NCI-H2227 (cell line): ENCODE results near the gene PDLIM4.

ENCODE experiments used
- DNase-seq: peaks from one replicate; lab custom pipeline; 2025; ENCODE audit not compliant: unreplicated experiment; lab: John Stamatoyannopoulos, UW

Gene PDLIM4

DNA sequence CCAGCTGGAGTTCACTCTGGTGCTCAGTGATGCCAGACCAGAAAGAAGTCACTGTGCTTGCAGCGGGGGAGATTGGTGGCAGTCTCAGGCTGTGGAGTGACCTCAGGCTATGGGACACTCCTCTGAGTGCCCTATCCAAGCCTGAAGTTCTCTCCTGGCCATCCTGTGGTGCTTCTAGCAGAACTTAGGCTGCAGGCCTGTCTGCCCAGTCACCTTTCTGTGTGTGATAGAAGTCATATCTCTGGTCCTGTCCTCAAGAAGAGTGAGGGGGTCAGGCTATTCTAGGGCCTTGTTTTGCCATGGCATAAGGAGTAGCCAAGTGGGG lies 9.3 kb downstream of the PDLIM4 start:
- DNase-seq: no peak

GRCh38 chr5:132267166-132267739 lies 9.8 kb downstream of the PDLIM4 start:
- no peak for DNase-seq

- no peak for DNase-seq
These were observed 10.7 kb downstream of the PDLIM4 start for GRCh38 chr5:132267931-132268768.

GRCh38 chr5:132268769-132269551 lies 11.5 kb downstream of the PDLIM4 start:
- no peak for DNase-seq

DNA sequence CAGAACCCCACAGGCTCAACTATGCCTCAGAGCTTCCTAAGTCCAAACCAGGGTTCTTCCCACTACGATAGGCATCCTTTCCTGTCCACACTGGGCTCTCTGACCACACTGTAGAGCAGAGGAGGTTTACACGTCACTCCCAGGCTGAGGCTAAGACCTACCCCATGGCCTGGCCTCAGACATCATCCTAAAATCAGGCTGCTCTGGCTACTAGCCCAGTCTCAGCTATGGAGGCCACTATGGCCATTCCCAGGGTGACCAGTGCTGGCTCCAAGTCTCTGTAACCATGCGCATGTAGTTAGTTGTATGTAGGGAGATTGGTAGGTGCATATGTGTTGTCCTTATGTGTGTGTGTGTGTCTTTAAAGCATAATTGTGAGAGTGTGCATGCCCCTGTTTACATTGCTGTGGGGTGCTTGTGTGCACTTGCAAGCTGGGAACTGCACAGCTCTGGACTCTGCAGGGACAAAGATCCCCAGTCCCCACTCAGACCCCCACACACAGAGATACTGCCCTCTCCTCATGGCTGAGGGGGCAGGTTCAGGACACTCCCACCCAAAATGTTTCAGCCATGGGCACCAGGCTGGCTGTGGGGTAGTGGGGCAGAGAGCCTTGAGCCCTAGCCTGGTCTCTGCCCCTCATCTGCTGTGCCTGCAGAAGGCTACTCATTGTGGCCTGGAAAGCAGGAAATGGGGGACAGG lies 12.3 kb downstream of the PDLIM4 start:
- no peak for DNase-seq

DNA sequence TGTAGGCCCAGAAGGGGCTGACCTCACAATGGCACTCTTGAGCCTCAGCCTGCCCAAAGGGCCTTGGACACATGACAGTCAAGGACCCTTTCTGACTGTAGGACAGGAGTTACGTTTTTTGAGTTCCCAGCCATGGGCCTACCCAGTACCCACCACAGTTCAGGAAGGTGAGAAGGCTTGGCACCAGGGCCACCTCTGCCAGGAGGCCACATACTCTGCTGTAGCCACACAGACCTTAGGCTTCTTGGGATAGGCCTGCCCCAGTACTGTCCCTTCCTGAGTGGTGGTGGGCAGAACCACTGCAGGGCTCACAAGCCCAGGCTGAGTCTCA lies 12.8 kb downstream of the PDLIM4 start:
- no peak for DNase-seq

DNA sequence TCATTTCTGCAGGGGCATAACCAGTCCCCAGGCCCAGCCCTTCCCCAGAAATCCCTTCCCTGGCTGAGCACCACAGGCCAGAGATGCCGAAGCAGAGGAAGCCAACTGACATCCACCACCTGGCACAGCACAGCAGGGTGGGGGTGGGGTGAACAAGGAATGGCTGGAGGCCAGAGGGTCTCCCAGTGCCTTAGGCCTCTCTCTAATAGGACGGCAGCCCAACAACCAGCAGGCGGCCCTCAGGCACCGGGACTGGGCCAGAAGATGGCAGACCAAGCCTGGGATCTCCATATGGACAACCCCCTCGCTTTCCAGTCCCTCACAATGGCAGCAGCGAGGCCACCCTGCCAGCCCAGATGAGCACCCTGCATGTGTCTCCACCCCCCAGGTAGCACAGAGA lies 13.2 kb downstream of the PDLIM4 start:
- no peak for DNase-seq

- DNase-seq: no peak
These were observed 14.1 kb downstream of the PDLIM4 start for GRCh38 chr5:132271251-132272246.

DNA sequence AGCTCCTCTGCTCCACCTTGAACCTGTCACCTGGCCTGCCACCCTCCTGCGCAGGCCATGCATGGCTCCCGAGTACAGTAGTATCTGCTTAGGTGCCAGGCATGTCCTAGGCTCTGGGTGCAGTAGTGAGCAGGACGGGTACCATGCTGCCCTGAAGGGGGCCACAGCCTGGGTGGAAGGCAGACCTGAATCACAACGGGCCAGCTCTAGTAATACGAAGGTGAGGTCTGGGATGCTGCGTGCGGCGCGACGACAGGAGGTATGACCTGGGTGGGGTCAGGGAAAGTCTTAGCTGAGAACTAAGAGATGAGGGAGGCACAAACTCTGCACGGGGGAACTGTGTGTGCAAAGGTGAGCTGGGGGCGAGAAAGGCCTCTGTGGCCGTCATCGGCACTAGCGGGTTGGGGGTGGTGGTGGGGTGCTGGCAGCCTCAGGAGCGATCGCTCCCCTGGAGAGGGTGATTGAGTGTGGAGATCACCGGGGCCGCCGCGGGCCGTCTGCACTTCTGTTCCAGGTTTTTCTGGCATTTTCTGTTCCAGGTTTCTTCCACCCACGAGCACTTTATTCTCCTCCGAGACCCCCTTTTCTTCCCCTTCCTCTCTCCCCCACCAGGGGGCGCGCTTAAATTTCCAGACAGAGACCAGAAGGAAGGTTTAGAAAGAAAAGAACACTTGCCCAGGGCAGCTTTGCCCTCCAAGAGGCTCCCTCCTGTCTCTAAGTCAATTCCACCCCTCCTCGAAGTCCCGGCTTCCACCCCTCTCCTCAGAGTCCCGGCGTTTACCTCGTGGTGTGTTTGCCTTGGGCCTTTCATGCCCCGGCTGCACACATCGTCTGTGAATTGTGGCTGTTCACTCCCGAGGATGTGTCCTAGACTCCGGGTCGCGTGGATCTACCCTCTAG lies 15.1 kb downstream of the PDLIM4 start:
- peak; percentile 16 for DNase-seq

DNA sequence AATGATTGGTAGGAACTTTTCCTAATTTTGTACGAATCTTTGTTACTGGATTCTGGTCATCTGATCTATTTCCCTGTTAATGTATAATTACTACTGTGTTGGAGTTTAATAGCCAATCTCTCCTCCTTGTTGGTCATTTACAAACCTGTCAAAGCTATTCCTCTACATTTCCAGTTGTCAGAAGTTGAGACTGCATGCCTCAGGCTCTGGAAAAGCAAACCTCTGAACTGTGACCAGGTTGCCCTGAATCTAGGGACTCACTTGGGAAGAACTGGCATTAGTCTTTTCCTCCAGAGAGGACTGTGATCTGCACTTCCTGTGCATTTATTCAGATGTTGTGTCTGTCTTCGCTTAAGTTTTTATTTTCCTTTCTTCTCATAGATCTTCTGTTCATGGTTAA lies 16.1 kb downstream of the PDLIM4 start:
- DNase-seq: no peak

GRCh38 chr5:132274050-132274792 lies 16.7 kb downstream of the PDLIM4 start:
- no peak for DNase-seq

DNA sequence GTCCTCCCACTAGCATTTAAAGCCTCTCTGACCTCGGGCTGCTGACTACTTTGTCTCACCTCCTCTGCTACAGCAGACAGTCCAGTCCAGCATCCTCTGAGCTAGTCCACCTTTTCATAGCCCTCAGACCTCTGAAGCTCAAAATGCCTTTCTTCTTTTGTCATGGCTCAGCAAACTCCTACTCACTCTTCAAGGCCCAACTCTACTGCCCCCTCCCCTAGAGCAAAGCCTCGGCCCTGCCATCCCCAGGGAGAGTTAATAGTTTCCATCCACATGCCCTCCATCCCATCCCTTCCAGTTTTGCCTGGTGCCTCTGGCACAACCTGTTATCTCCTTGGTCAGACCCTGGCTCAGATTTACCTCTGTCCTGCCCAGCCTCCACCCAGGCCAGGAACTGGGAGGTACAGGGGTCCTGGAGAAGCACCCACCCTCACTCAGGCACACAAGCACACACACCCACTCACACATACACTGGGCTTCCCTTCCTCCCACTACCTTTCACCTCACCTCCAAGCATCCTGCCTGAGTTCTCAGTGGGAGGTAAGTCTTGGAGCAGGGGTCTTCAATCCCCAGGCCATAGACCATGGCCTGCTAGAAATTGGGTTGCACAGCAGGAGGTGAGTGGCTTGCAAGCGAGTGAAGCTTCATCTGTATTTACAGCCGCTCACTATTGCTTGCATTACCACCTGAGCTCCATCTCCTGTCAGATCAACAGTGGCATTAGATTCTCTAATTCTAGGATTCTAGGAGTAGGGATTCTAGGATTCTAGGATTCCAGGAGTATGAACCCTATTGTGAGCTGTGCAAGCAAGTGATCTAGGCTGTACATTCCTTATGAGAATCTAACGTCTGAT lies 18.1 kb downstream of the PDLIM4 start:
- no peak for DNase-seq

DNA sequence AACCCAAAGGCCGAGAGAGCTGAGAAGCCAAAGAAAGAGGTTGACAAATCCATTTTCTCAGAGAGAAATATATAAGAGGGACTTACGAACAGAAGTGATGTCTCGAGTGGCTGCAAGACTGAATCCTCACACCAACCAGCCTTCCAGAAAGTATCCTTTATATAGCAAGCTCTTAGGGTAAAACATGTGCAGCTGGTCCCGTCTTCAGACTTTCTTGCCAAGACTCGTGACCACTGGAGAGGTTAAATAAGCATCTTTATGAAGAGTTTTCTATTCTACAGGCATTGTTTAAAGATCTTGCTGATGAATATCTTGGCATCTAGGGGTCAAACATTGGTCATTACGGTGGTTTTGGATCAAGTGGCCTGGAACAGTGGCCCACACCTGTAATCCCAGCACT lies 19.8 kb downstream of the PDLIM4 start:
- no peak for DNase-seq

DNA sequence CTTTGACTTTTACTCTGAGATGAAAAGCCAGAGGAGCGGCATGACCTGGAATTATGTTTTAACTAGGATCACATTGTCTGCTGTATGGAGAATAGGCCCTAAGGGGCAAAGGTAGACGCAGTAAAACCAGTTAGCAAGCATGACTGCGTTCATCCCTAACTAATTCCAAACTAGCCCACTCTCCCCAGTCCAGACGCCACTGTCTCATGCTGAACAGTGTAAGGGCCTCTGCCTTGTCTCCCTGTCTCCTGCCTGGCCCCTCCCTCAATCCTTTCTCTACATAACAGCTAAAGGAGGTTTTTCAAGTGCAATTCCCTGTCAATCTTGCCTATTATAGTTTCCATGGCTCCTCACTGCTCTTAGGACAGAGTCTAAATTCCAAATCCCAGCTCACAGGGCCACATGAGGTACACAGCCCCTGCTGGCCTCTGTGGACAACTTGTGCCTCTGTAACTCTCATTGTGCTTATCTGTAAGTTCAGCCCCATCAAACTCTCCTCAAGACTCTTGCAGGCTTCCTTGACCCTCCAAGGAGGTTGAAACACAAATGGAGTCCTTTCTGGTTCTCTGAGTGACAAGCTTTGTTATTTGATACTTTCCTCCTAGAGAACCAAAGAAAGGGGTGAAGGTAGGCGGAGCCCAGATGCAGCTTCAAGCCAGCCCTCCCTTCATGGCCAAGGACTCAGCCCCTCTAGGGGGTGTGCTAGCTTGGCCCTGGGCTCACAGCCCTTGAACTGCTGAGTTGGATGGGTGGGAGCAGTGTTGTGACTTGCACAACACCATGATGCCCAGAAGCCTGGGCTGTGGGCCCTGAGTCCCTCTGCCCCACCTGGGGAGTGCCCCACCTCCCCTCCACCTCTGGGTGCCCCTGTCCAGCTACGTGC lies 20.7 kb downstream of the PDLIM4 start:
- no peak for DNase-seq

DNA sequence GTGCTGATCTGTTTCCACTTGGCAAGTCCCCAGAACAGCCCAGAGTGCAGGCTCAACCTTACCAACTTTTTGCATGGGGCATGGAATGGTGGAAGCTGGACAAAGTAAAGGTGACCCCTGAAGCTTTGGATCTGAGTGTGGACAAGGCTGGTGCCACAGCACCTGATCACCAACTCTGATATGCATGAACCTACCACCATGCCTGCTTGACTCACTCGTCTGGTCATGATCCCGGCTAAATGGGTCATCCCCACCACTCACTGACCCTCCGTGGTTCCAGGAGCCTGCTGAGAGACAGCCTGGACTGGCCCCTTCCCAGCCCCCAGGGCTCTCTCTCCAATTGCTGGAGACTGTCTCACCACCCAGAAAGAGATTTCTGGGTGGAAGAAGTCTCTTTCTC lies 22.3 kb downstream of the PDLIM4 start:
- no peak for DNase-seq

- no peak for DNase-seq
These were observed 23.1 kb downstream of the PDLIM4 start for GRCh38 chr5:132280371-132281240.
